Measurements from ENCODE around the gene SLC33A1. TPM values are rescaled to one million over a fixed set of nuclear protein-coding genes. Genes with fewer than 3 reads are reported as not detected.
"Not testable (repeated sequence)": the region's sequence is repeated elsewhere in the genome, so short reads cannot be mapped to it uniquely, and the experiment has no call there.

Gene SLC33A1
- total RNA-seq, 4 donors from 2014 or later = 16.1 to 30.4 (median 26.8) TPM

GRCh38 chr3:155859859-155860258, 5.6 kb upstream of the SLC33A1 start:
- TF ChIP-seq CTCF (IDR thresholded peaks at IDR 0.05) = no peak
- ATAC-seq (ENCODE audit: low FRiP score) = no peak
- no peak for DNase-seq (ENCODE audit: low spot score)

DNA sequence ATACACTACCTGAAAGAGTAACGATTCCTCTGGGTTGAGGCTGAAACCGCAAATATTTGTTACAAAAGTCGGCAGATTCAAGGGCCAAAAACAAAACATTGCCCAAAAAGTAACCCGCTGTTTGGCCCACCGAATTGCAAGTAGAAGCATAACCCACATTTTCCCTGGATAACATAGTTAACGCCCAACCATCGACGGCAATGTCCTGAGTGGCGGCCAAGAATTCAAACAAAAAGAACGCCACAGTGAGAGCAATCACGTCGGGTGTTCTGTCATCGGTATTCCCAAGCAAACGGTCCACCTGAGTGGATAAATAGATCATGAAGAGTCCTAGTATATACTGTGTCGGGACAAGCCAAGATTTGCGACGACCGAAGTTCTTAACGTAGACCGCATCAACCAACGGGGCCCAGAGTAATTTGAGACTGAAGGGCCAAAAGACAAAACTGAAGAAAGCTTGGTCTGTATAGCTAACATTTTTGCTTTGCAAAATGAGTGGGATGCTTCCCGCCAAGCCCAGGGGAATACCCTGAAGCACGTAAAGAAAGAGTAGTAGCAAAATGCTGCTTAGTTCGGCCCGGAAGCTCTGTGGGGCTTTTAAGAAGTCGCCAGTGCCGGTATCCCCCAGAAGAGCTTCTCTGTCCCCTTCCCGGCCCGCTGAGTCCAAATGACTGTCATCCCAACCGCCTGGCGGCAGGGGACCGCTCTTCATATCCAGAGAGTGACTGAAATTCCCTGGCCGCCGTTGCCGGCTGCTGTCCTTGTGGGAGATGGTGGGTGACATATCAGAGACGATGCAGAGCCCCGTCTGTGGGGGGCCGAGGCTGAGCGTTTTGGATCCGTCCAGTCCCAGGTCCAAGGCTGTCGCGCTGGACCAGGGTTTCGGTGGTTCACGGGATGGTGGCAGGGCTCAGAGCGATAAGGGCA, 750 bp downstream of the SLC33A1 start:
- DNase-seq (ENCODE audit: low spot score) = no peak
- TF ChIP-seq CTCF (IDR thresholded peaks at IDR 0.05) = no peak
- ATAC-seq (ENCODE audit: low FRiP score) = peak; percentile 12

DNA sequence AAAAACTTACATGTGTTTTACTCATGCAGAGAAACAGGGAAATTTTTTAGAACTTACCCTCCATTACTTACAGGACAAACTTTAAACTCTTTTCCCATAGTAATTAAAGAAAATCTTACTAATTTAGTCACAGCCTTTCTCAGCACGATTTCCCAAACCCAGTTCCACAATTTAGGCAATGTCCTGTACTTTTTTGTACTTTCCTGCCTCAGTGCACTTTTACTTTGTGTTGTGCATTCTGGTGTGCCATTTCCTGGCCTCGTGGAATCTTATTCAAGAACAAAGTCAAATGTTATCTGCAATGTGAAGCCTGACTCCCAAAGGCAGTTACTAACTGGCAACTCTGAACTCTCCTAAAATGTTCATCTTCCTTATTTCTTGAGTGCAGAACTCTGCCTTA, 1.9 kb downstream of the SLC33A1 start:
- no peak for ATAC-seq (ENCODE audit: low FRiP score)
- DNase-seq (ENCODE audit: low spot score) = no peak
- no peak for TF ChIP-seq CTCF (IDR thresholded peaks at IDR 0.05)

DNA sequence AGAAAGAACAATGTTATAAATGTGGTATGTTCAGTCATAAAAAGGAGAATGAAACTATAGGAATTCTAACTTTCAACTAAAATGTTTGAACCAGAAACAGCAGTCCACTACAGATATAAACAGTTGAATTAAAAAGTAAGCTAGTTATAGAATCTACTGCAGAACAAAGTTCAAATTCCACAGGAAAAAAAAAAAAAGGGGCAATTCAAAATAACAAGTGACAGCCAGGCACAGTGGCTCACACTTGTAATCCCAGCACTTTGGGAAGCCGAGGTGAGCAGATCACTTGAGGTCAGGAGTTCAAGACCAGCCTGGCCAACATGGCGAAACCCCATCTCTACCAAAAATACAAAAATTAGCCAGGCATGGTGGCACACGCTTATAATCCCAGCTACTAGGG, 4.8 kb downstream of the SLC33A1 start:
- not testable (repeated sequence) for DNase-seq (ENCODE audit: low spot score); ATAC-seq (ENCODE audit: low FRiP score)

- DNase-seq (ENCODE audit: low spot score) (no peak), ATAC-seq (ENCODE audit: low FRiP score) (no peak)
- TF ChIP-seq CTCF (IDR thresholded peaks at IDR 0.05) = no peak
Measured at GRCh38 chr3:155847993-155848392, 6.2 kb downstream of the SLC33A1 start.

DNA sequence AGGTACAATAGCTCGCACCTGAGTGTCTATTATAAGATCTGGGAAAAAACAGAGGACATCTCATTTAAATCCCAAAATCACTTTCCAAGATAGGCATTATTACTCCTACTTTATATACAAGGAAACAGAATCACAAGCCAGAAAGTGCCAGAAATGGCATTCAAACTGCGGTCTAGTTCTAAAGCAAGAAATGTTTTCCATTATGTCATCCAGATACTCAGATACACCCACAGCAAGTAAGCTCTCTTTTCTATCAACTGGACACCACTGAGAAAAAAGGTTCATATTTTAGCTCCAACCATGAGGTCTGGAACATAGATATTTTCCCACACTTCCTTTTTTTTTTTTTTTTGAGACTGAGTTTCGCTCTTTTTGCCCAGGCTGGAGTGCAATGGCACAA, 8.1 kb downstream of the SLC33A1 start:
- no peak for ATAC-seq (ENCODE audit: low FRiP score)
- DNase-seq (ENCODE audit: low spot score) = no peak
- no peak for TF ChIP-seq CTCF (IDR thresholded peaks at IDR 0.05)

DNA sequence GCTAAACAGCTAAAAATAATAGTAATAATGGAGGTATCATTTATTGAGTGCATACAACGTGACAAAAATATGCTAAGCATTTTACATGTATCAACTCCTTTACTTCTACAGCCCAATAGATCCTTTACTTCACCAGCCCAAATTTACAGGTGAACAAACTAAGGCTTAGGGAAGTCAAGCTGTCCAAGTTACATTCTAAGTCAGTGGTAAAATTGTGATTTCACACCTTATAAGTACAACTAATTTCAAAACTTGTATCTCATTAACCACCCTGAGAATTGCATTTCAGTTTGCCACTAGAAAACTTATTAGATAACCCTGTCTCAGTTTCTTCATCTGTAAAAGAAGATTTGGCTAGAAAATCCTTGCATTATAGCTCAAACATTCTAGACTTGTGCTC, 10.7 kb downstream of the SLC33A1 start:
- TF ChIP-seq CTCF (IDR thresholded peaks at IDR 0.05) = no peak
- no peak for DNase-seq (ENCODE audit: low spot score)
- ATAC-seq (ENCODE audit: low FRiP score) = no peak
